ENCODE data around the gene CST4.
"Not testable (repeated sequence)": the region's sequence is repeated elsewhere in the genome, so short reads cannot be mapped to it uniquely, and the experiment has no call there.

The CST4 gene, protein sequence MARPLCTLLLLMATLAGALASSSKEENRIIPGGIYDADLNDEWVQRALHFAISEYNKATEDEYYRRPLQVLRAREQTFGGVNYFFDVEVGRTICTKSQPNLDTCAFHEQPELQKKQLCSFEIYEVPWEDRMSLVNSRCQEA

DNA sequence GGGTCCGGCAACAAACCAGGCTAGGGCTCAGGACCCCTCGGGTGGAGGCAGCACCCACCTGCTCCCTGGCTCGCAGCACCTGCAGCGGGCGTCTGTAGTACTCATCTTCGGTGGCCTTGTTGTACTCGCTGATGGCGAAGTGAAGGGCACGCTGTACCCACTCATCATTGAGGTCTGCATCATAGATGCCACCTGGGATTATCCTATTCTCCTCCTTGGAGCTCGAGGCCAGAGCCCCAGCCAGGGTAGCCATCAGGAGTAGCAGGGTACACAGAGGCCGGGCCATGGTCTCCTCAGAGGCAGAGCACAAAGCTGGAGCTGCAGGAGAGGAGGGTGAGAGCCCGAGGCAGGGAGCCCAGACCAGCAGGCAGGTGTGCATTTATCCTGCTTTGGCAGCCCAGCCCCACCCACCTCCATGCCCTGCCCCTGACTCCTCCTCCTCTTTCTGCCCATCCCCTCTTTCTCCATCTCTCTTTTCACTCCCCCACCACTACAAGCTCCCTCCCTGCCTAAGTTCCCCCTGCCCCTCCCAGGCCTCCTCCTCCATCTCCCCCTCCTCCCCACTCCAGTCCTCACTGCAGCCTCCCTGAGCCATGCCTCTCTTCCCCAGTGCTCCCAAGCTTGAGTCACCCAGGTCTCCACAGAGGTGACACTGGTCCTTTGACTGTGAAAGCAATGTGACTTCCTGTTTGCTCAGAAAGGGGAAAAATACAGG is at the start of gene CST4:
Gene CST4 (minus strand): TSS at position 355 of the 715 bp plus-strand sequence. CDS start 69 bp downstream, at position 286.
- H3K4me2 ChIP-seq (ENCODE audit: low read length); H3F3A ChIP-seq (ENCODE audit: control insufficient read depth, insufficient read depth); H4K20me1 ChIP-seq (ENCODE audit: control insufficient read depth, insufficient read depth, low read depth, low read length); H3K79me2 ChIP-seq (ENCODE audit: control insufficient read depth, low read length); H3K9me2 ChIP-seq (replicated peaks; ENCODE audit: control insufficient read depth, low read length); H3K36me3 ChIP-seq (ENCODE audit: control insufficient read depth, low read length); H3K27me3 ChIP-seq (ENCODE audit: control insufficient read depth, low read length); H3K4me1 ChIP-seq (ENCODE audit: control insufficient read depth, low read length); H3K27ac ChIP-seq (ENCODE audit: low read depth, low read length); H3K4me3 ChIP-seq (ENCODE audit: low read length); H3K9me3 ChIP-seq (ENCODE audit: control insufficient read depth, insufficient read depth, low read length): not testable (repeated sequence)

DNA sequence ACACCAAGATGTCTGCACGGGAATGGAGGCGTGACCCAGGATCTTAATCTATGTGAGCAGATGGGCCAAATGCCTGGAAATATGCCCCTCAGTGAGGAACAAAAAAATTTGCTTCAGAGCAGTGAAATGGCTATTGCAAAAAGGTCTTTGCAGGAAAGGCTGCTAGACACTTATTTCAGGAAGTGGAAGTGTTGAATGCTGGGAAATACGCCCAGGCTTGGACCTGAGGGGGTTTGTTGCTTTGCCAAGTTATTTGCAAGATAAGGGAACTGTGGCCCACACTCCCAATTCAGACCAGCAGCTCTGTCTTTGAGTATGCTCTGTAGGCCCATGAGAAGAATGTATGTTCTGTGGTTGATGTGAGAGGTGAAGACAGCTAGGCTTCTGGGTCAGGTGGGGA is 46.6 kb upstream of the CST4 start:
- not testable (repeated sequence) for H3K4me2 ChIP-seq (ENCODE audit: low read length); H4K20me1 ChIP-seq (ENCODE audit: control insufficient read depth, insufficient read depth, low read depth, low read length); H3K9me3 ChIP-seq (ENCODE audit: control insufficient read depth, insufficient read depth, low read length); H3K9me2 ChIP-seq (replicated peaks; ENCODE audit: control insufficient read depth, low read length); H3F3A ChIP-seq (ENCODE audit: control insufficient read depth, insufficient read depth); H3K27ac ChIP-seq (ENCODE audit: low read depth, low read length); H3K27me3 ChIP-seq (ENCODE audit: control insufficient read depth, low read length); H3K36me3 ChIP-seq (ENCODE audit: control insufficient read depth, low read length); H3K79me2 ChIP-seq (ENCODE audit: control insufficient read depth, low read length); H3K4me1 ChIP-seq (ENCODE audit: control insufficient read depth, low read length); H3K4me3 ChIP-seq (ENCODE audit: low read length)

DNA sequence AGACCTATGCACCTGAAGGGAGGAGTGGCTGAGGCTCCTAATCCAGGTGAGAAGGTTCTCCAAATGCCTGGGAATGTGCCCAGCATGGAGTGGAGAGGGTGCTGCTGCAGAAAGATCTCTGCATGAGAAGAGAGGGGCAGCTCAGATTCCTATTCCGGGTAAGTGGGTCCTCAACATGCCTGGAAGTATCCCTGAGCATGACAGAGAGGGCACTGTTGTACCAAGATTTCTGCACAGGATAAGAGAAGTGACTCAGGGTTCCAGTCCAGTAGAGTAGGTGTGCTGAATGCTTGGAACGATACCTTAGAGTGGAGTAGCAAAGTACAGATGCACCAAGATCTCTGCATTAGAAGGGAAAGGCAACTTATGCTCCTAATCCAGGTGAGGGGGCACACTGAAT is 46.1 kb upstream of the CST4 start:
- not testable (repeated sequence) for H3K4me2 ChIP-seq (ENCODE audit: low read length); H3K4me1 ChIP-seq (ENCODE audit: control insufficient read depth, low read length); H3F3A ChIP-seq (ENCODE audit: control insufficient read depth, insufficient read depth); H3K27ac ChIP-seq (ENCODE audit: low read depth, low read length); H3K27me3 ChIP-seq (ENCODE audit: control insufficient read depth, low read length); H3K9me3 ChIP-seq (ENCODE audit: control insufficient read depth, insufficient read depth, low read length); H4K20me1 ChIP-seq (ENCODE audit: control insufficient read depth, insufficient read depth, low read depth, low read length); H3K4me3 ChIP-seq (ENCODE audit: low read length); H3K36me3 ChIP-seq (ENCODE audit: control insufficient read depth, low read length); H3K79me2 ChIP-seq (ENCODE audit: control insufficient read depth, low read length); H3K9me2 ChIP-seq (replicated peaks; ENCODE audit: control insufficient read depth, low read length)

DNA sequence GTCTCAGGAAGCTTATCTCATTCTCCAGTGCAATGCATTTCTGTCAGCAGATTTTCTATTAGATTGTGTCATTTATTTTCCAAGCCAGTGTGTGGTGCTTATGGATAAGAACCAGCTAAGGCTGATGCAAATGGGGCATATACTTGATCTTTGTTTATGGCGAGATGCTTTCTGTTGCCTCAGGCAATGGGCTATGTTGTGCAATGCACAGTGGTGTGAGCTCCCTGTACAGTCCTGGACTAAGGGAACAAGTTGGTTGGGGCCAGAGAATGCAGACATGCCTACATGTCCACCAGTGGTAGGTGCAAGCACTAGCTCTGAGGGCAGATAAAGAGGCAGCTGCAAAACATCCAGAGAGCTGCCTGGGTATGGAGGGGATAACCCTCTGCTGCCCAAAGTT is 45.6 kb upstream of the CST4 start:
- H3K79me2 ChIP-seq (ENCODE audit: control insufficient read depth, low read length); H3K9me3 ChIP-seq (ENCODE audit: control insufficient read depth, insufficient read depth, low read length); H3K4me1 ChIP-seq (ENCODE audit: control insufficient read depth, low read length); H3K9me2 ChIP-seq (replicated peaks; ENCODE audit: control insufficient read depth, low read length); H3F3A ChIP-seq (ENCODE audit: control insufficient read depth, insufficient read depth); H4K20me1 ChIP-seq (ENCODE audit: control insufficient read depth, insufficient read depth, low read depth, low read length); H3K27me3 ChIP-seq (ENCODE audit: control insufficient read depth, low read length); H3K4me2 ChIP-seq (ENCODE audit: low read length); H3K27ac ChIP-seq (ENCODE audit: low read depth, low read length); H3K4me3 ChIP-seq (ENCODE audit: low read length); H3K36me3 ChIP-seq (ENCODE audit: control insufficient read depth, low read length): not testable (repeated sequence)

DNA sequence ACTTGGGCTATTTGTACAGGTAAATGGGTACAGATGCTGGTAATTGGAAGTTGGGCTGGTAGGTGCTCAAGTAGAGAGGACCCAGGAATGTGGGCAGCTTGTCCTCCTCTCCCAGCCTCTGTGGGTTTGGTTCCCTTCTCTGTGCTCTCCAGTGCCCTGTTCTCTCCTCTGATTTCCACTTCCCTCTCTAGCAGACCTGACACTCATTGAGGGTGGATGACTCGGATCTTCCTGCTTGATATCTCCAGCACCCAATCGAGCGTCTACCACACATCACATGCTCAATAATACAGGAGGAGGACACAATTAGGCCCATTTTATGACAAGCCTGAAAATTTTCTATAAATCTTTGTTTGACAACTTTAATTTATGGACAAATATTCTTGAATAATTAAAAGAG is 38.2 kb upstream of the CST4 start:
- H3F3A ChIP-seq (ENCODE audit: control insufficient read depth, insufficient read depth), result no peaks in the 10 kb centered on the region
- no peaks in the 10 kb centered on the region for H4K20me1 ChIP-seq (ENCODE audit: control insufficient read depth, insufficient read depth, low read depth, low read length)
- H3K9me3 ChIP-seq (ENCODE audit: control insufficient read depth, insufficient read depth, low read length), result no peaks in the 10 kb centered on the region
- H3K36me3 ChIP-seq (ENCODE audit: control insufficient read depth, low read length), result no peaks in the 10 kb centered on the region
- TF ChIP-seq, protein P1, sequence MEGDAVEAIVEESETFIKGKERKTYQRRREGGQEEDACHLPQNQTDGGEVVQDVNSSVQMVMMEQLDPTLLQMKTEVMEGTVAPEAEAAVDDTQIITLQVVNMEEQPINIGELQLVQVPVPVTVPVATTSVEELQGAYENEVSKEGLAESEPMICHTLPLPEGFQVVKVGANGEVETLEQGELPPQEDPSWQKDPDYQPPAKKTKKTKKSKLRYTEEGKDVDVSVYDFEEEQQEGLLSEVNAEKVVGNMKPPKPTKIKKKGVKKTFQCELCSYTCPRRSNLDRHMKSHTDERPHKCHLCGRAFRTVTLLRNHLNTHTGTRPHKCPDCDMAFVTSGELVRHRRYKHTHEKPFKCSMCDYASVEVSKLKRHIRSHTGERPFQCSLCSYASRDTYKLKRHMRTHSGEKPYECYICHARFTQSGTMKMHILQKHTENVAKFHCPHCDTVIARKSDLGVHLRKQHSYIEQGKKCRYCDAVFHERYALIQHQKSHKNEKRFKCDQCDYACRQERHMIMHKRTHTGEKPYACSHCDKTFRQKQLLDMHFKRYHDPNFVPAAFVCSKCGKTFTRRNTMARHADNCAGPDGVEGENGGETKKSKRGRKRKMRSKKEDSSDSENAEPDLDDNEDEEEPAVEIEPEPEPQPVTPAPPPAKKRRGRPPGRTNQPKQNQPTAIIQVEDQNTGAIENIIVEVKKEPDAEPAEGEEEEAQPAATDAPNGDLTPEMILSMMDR (IDR thresholded peaks at IDR 0.05; ENCODE audit: low read depth, low read length, poor library complexity, severe bottlenecking), result no peak
- no peak for TF ChIP-seq EZH2phosphoT487 (IDR thresholded peaks at IDR 0.05; ENCODE audit: borderline replicate concordance, low read length)
- no peak overlapping the region for H3K4me3 ChIP-seq (ENCODE audit: low read length)
- no peaks in the 10 kb centered on the region for H3K4me1 ChIP-seq (ENCODE audit: control insufficient read depth, low read length)
- H3K4me2 ChIP-seq (ENCODE audit: low read length), result no peak overlapping the region
- H3K27ac ChIP-seq (ENCODE audit: low read depth, low read length), result no peak overlapping the region
- no peaks in the 10 kb centered on the region for H3K9me2 ChIP-seq (replicated peaks; ENCODE audit: control insufficient read depth, low read length)
- H3K79me2 ChIP-seq (ENCODE audit: control insufficient read depth, low read length), result no peaks in the 10 kb centered on the region
- H3K27me3 ChIP-seq (ENCODE audit: control insufficient read depth, low read length), result no peaks in the 10 kb centered on the region
